ENCODE results near the gene GAN.

Gene GAN

GRCh38 chr16:81296631-81297030 is 18.1 kb upstream of the GAN start:
- DNase-seq (ENCODE audit: extremely low read depth, low read depth), result no peak
- no peak overlapping the region for H3K4me3 ChIP-seq (replicated peaks; ENCODE audit: low read depth, low read length)
- TF ChIP-seq, protein P1, sequence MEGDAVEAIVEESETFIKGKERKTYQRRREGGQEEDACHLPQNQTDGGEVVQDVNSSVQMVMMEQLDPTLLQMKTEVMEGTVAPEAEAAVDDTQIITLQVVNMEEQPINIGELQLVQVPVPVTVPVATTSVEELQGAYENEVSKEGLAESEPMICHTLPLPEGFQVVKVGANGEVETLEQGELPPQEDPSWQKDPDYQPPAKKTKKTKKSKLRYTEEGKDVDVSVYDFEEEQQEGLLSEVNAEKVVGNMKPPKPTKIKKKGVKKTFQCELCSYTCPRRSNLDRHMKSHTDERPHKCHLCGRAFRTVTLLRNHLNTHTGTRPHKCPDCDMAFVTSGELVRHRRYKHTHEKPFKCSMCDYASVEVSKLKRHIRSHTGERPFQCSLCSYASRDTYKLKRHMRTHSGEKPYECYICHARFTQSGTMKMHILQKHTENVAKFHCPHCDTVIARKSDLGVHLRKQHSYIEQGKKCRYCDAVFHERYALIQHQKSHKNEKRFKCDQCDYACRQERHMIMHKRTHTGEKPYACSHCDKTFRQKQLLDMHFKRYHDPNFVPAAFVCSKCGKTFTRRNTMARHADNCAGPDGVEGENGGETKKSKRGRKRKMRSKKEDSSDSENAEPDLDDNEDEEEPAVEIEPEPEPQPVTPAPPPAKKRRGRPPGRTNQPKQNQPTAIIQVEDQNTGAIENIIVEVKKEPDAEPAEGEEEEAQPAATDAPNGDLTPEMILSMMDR (IDR thresholded peaks at IDR 0.05; ENCODE audit: low read depth, low read length, missing control alignments), result no peak

DNA sequence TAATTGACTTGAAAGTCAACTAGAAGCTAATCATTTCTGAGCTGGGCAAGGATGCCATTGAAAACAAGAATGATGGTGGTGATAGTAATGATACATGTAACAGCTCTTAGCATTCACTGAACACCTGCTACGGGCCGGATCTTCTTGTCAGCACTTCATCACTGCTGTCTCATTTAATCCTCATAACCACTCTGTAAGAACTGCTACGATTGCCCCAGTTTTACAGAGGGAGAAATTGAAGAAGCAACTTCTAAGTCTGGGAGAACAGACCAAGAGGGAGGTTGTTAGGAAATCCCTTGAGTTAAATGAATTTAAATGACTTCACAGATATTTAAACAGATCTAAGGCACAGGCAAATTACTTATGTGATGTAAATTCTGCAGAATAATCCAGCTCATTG is 7.0 kb upstream of the GAN start:
- TF ChIP-seq, protein P1 (IDR thresholded peaks at IDR 0.05; ENCODE audit: low read depth, low read length, missing control alignments), result no peak
- no peak for DNase-seq (ENCODE audit: extremely low read depth, low read depth)
- H3K4me3 ChIP-seq (replicated peaks; ENCODE audit: low read depth, low read length), result no peak overlapping the region

DNA sequence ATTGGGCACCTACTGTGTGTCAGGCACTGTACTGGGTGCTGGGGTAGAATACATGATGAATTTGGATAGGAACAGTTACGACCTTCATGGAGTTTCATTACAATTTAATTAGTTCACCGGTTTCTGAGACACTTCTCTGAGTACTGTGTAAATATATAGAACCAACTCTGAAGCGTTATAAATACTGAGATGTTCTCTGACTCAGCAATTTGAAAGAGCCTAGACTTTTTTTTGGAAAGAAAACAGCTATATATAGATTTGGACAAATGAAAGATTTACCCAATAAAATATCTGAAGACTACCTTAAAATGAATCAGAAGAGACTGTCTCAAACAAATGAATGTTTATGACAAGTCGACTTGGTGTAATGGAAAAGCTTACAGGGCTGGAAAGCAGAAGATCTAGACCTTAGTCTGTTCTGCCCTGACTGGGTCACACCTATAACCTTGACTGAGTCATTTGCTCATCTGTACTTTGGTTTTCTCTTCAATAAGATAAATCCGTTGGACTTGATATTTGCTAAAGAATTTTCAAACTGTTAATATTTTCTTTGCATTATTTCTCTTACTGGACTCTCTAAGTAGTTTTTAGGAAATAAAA is 4.6 kb upstream of the GAN start:
- H3K4me3 ChIP-seq (replicated peaks; ENCODE audit: low read depth, low read length), result no peak overlapping the region
- no peak for DNase-seq (ENCODE audit: extremely low read depth, low read depth)
- TF ChIP-seq, protein P1 (IDR thresholded peaks at IDR 0.05; ENCODE audit: low read depth, low read length, missing control alignments), result no peak

DNA sequence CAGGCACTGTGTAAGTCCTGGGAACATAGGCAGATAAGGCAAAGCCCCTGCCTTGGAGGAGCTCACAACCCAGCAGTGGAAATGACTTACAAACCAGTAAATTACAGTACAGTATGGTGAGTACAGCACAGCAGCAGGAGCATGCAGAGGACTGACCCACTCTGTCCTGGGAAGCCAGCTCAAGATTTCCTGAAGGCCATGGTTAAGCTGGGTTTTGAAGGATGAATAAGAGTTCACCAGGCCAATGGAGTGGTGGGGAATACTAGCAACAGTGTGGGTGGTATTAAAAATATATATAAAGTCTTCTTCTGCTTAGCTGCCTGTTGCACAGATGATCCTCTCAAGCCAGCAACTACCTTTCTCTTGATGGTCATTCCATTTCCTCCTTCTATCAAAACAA is 3.0 kb upstream of the GAN start:
- no peak for DNase-seq (ENCODE audit: extremely low read depth, low read depth)
- H3K4me3 ChIP-seq (replicated peaks; ENCODE audit: low read depth, low read length), result no peak overlapping the region
- TF ChIP-seq, protein P1 (IDR thresholded peaks at IDR 0.05; ENCODE audit: low read depth, low read length, missing control alignments), result no peak

GRCh38 chr16:81313701-81314602 is 810 bp upstream of the GAN start:
- no peak for DNase-seq (ENCODE audit: extremely low read depth, low read depth)
- peak overlapping the region; percentile 94 for H3K4me3 ChIP-seq (replicated peaks; ENCODE audit: low read depth, low read length)
- TF ChIP-seq, protein P1 (IDR thresholded peaks at IDR 0.05; ENCODE audit: low read depth, low read length, missing control alignments), result no peak

GRCh38 chr16:81315271-81316175 is 761 bp downstream of the GAN start:
- no peak for DNase-seq (ENCODE audit: extremely low read depth, low read depth)
- TF ChIP-seq, protein P1 (IDR thresholded peaks at IDR 0.05; ENCODE audit: low read depth, low read length, missing control alignments), result no peak
- peak overlapping the region; percentile 94 for H3K4me3 ChIP-seq (replicated peaks; ENCODE audit: low read depth, low read length)
